Measurements from ENCODE around the gene ATF7IP2. TPM values are rescaled to one million over a fixed set of nuclear protein-coding genes. Genes with fewer than 3 reads are reported as not detected.

Gene ATF7IP2
- polyA plus RNA-seq, 1 donor from 2014 or later, result 75.3 TPM

GRCh38 chr16:10521681-10522274, 135.9 kb downstream of the ATF7IP2 start:
- no peaks in the 10 kb centered on the region for H3K9me3 Mint-ChIP-seq
- no peak overlapping the region for H3K4me3 Mint-ChIP-seq
- H3K27ac Mint-ChIP-seq, result no peak overlapping the region
- no peaks in the 10 kb centered on the region for H3K27me3 Mint-ChIP-seq
- H3K4me1 Mint-ChIP-seq, result peaks cover 0 to 5% (median 2%) of the 10 kb centered on the region in 3 donors
- H3K36me3 Mint-ChIP-seq, result no peaks in the 10 kb centered on the region

GRCh38 chr16:10522966-10523365, 137.1 kb downstream of the ATF7IP2 start:
- Mint-ChIP-seq H3K9me3 (no peaks in the 10 kb centered on the region), H3K4me1 (peaks cover 0 to 5% (median 2%) of the 10 kb centered on the region in 3 donors), H3K27ac (no peak overlapping the region), H3K36me3 (no peaks in the 10 kb centered on the region), H3K4me3 (no peak overlapping the region), H3K27me3 (no peaks in the 10 kb centered on the region)

- peaks cover 0 to 2% (median 2%) of the 10 kb centered on the region in 3 donors for H3K4me1 Mint-ChIP-seq
- H3K36me3 Mint-ChIP-seq, result no peaks in the 10 kb centered on the region
- H3K4me3 Mint-ChIP-seq, result no peak overlapping the region
- no peaks in the 10 kb centered on the region for H3K9me3 Mint-ChIP-seq
- H3K27me3 Mint-ChIP-seq, result no peaks in the 10 kb centered on the region
- peak overlapping the region in 1 of 3 donors; percentile 53 for H3K27ac Mint-ChIP-seq
These were observed 139.5 kb downstream of the ATF7IP2 start for GRCh38 chr16:10525214-10525825.

GRCh38 chr16:10526962-10527361, 141.1 kb downstream of the ATF7IP2 start:
- Mint-ChIP-seq H3K27ac (peak overlapping the region in 2 of 3 donors; percentile 40 to 71), H3K9me3 (no peaks in the 10 kb centered on the region)

GRCh38 chr16:10528635-10529034, 142.8 kb downstream of the ATF7IP2 start:
- Mint-ChIP-seq H3K4me1 (no peaks in the 10 kb centered on the region), H3K27me3 (no peaks in the 10 kb centered on the region), H3K4me3 (no peak overlapping the region), H3K9me3 (no peaks in the 10 kb centered on the region), H3K36me3 (no peaks in the 10 kb centered on the region), H3K27ac (no peak overlapping the region)

More at GRCh38 chr16:10526962-10527361, 141.1 kb downstream of the ATF7IP2 start:
- no peaks in the 10 kb centered on the region for H3K4me1 Mint-ChIP-seq
- no peak overlapping the region for H3K4me3 Mint-ChIP-seq
- H3K36me3 Mint-ChIP-seq, result no peaks in the 10 kb centered on the region
- H3K27me3 Mint-ChIP-seq, result no peaks in the 10 kb centered on the region

- no peak overlapping the region for H3K4me3 Mint-ChIP-seq
- H3K27ac Mint-ChIP-seq, result no peak overlapping the region
- H3K4me1 Mint-ChIP-seq, result no peaks in the 10 kb centered on the region
- no peaks in the 10 kb centered on the region for H3K27me3 Mint-ChIP-seq
- H3K36me3 Mint-ChIP-seq, result no peaks in the 10 kb centered on the region
- no peaks in the 10 kb centered on the region for H3K9me3 Mint-ChIP-seq
These were observed 144.2 kb downstream of the ATF7IP2 start for GRCh38 chr16:10529895-10530669.

GRCh38 chr16:10530685-10531084, 144.8 kb downstream of the ATF7IP2 start:
- Mint-ChIP-seq H3K36me3 (no peaks in the 10 kb centered on the region), H3K27ac (no peak overlapping the region), H3K9me3 (no peaks in the 10 kb centered on the region), H3K27me3 (no peaks in the 10 kb centered on the region), H3K4me3 (no peak overlapping the region), H3K4me1 (no peaks in the 10 kb centered on the region)

GRCh38 chr16:10531582-10531981, 145.7 kb downstream of the ATF7IP2 start:
- H3K9me3 Mint-ChIP-seq, result no peaks in the 10 kb centered on the region
- no peaks in the 10 kb centered on the region for H3K4me1 Mint-ChIP-seq
- no peaks in the 10 kb centered on the region for H3K27me3 Mint-ChIP-seq
- no peak overlapping the region for H3K4me3 Mint-ChIP-seq
- no peaks in the 10 kb centered on the region for H3K36me3 Mint-ChIP-seq
- H3K27ac Mint-ChIP-seq, result no peak overlapping the region

Other genes starting within 250 kb of the ATF7IP2 start
- gene GRIN2A, start 203.6 kb upstream of the ATF7IP2 start, polyA plus RNA-seq, result not detected
- gene EMP2, start 194.5 kb downstream of the ATF7IP2 start, polyA plus RNA-seq, result not detected